Neuronal stem cell (in vitro differentiated cells): Measurements from ENCODE around the gene FAM53A.

Experiments used
- DNase-seq: peaks from one replicate; pipeline ENCODE4 v3.0.0-alpha.2; 2013; ENCODE audit warnings: low spot score
- H2AFZ ChIP-seq: one replicate; pipeline ENCODE4 v1.6.1; 2013; ENCODE audit warnings: mild to moderate bottlenecking, low read length, inconsistent platforms
- H2AK5ac ChIP-seq: 2 replicates; pipeline ENCODE4 v1.6.1; 2013; ENCODE audit warnings: low read depth, mild to moderate bottlenecking, inconsistent platforms, low read length, moderate library complexity, mixed read lengths
- H2BK120ac ChIP-seq: 2 replicates; pipeline ENCODE4 v1.6.1; 2013; ENCODE audit warnings: low read depth, mild to moderate bottlenecking, inconsistent platforms, low read length, moderate library complexity, mixed read lengths
- H2BK12ac ChIP-seq: one replicate; pipeline ENCODE4 v1.6.1; 2013; ENCODE audit warnings: low read length, inconsistent platforms
- H2BK15ac ChIP-seq: 2 replicates; pipeline ENCODE4 v1.6.1; 2013; ENCODE audit warnings: mild to moderate bottlenecking, low read length, inconsistent platforms, mixed read lengths
- H2BK5ac ChIP-seq: one replicate; pipeline ENCODE4 v1.6.1; 2013; ENCODE audit warnings: inconsistent platforms, mild to moderate bottlenecking, low read length, moderate library complexity
- H3K14ac ChIP-seq: one replicate; pipeline ENCODE4 v1.6.1; 2013; ENCODE audit warnings: low read length, inconsistent platforms
- H3K18ac ChIP-seq: 2 replicates; pipeline ENCODE4 v1.6.1; 2013; ENCODE audit warnings: low read length, inconsistent platforms
- H3K23ac ChIP-seq: 2 replicates; pipeline ENCODE4 v1.6.1; 2013; ENCODE audit warnings: low read depth, mild to moderate bottlenecking, mixed read lengths, low read length, inconsistent platforms; ENCODE audit not compliant: poor library complexity
- H3K27ac ChIP-seq: replicated peaks from 3 replicates; pipeline ENCODE4 v1.5.1; 2013; ENCODE audit warnings: low read length, inconsistent platforms
- H3K27me3 ChIP-seq, 3 experiments: 2 replicates each; pipeline ENCODE4 v1.6.1; 2013; ENCODE audit warnings: low read length in 3 of 3, mild to moderate bottlenecking in 2 of 3, inconsistent platforms in 1 of 3, low read depth in 1 of 3, mixed read lengths in 1 of 3, moderate library complexity in 1 of 3; ENCODE audit not compliant: control insufficient read depth in 3 of 3, insufficient read depth in 3 of 3
- H3K36me3 ChIP-seq, 2 donors: replicated peaks in 1 of 2; 2 replicates each; pipeline ENCODE4 v1.6.1; 2013; ENCODE audit warnings: low read length in 2 of 2; ENCODE audit not compliant: control insufficient read depth in 2 of 2, insufficient read depth in 2 of 2
- H3K4ac ChIP-seq: 2 replicates; pipeline ENCODE4 v1.6.1; 2013; ENCODE audit warnings: inconsistent platforms, mild to moderate bottlenecking, low read length, moderate library complexity
- H3K4me1 ChIP-seq, 2 donors: 1 replicate in 1 of 2; 2 replicates in 1 of 2; pipeline ENCODE4 v1.6.1; 2013; ENCODE audit warnings: low read length in 2 of 2, low read depth in 1 of 2; ENCODE audit not compliant: control insufficient read depth in 2 of 2, insufficient read depth in 1 of 2
- H3K4me2 ChIP-seq: one replicate; pipeline ENCODE4 v1.6.1; 2013; ENCODE audit warnings: mild to moderate bottlenecking, low read length, inconsistent platforms; ENCODE audit not compliant: insufficient read depth, poor library complexity, severe bottlenecking
- H3K4me3 ChIP-seq, 2 donors: 2 replicates each; pipeline ENCODE4 v1.5.1; 2013; ENCODE audit warnings: low read length in 2 of 2, mild to moderate bottlenecking in 2 of 2, inconsistent platforms in 1 of 2, moderate library complexity in 1 of 2
- H3K79me1 ChIP-seq: one replicate; pipeline ENCODE4 v1.6.1; 2013; ENCODE audit warnings: low read depth, mild to moderate bottlenecking, inconsistent platforms, low read length, moderate library complexity
- H3K9ac ChIP-seq: one replicate; pipeline ENCODE4 v1.6.1; 2013; ENCODE audit warnings: mild to moderate bottlenecking, low read depth, low read length, inconsistent platforms; ENCODE audit not compliant: poor library complexity
- H3K9me3 ChIP-seq, 2 donors: replicated peaks in 1 of 2; 2 replicates each; pipeline versions ENCODE3 to v1.6.1; 2013; ENCODE audit warnings: low read length in 2 of 2, mild to moderate bottlenecking in 2 of 2, inconsistent platforms in 1 of 2, low read depth in 1 of 2, mixed read lengths in 1 of 2, moderate library complexity in 1 of 2; ENCODE audit not compliant: control insufficient read depth in 2 of 2, insufficient read depth in 1 of 2
- H4K8ac ChIP-seq: one replicate; pipeline ENCODE4 v1.6.1; 2013; ENCODE audit warnings: low read depth, mild to moderate bottlenecking, inconsistent platforms, low read length, moderate library complexity
- H4K91ac ChIP-seq: one replicate; pipeline ENCODE4 v1.6.1; 2013; ENCODE audit warnings: low read length, low read depth, mild to moderate bottlenecking, inconsistent platforms; ENCODE audit not compliant: poor library complexity
- WGBS, 2 donors: extraction: QIAGEN DNeasy Blood & Tissue Kit; methylation state at CpG; one replicate each; pipeline ENCODE4 v1.1.7; 2013; ENCODE audit warnings: missing lambda C conversion rate in 2 of 2, mixed read lengths in 1 of 2; ENCODE audit not compliant: insufficient read length in 2 of 2, insufficient replicate concordance in 1 of 2; ENCODE audit errors: extremely low coverage in 2 of 2; 5-methylcytosine and 5-hydroxymethylcytosine counted together

FAM53A gene

GRCh38 chr4:1658581-1658980, 25.5 kb downstream of the FAM53A start:
- DNase-seq = no peak
- Histone ChIP-seq H3K14ac (peak overlapping the region; percentile 82), H2BK15ac (peak overlapping the region; percentile 37), H3K27ac (no peak overlapping the region), H3K4me2 (no peak overlapping the region), H3K23ac (no peak overlapping the region), H3K18ac (peak overlapping the region; percentile 71), H2BK5ac (peak overlapping the region; percentile 39), H4K8ac (no peak overlapping the region), H3K4me1 (no peaks in the 10 kb centered on the region), H3K9me3 (no peaks in the 10 kb centered on the region), H4K91ac (no peak overlapping the region), H2BK12ac (no peak overlapping the region), H3K27me3 (no peaks in the 10 kb centered on the region), H3K4ac (no peak overlapping the region), H2AK5ac (no peak overlapping the region), H3K4me3 (no peak overlapping the region), H2AFZ (no peak overlapping the region), H3K36me3 (no peaks in the 10 kb centered on the region), H2BK120ac (no peak overlapping the region), H3K9ac (peak overlapping the region; percentile 44), H3K79me1 (no peaks in the 10 kb centered on the region)
- no CpG with 5 or more reads among the region's 12 CpGs for WGBS, 2 donors

DNA sequence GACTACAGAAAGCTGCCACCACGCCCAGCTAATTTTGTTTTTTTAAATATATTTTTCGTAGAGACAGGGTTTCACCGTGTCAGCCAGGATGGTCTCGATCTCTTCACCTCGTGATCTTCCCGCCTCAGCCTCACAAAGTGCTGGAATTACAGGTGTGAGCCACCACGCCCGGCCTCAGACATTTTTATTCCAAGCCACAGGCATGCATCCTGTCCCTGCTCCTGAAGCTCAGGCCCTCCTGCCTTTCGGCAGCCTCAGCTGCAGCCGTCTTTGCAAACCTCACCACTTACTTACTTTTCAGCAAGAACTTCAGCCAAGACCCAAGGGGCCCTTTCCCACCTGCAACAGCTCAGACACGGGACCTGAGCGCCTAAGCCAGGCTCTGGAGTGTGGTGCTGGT, 26.0 kb downstream of the FAM53A start:
- H3K27ac ChIP-seq = no peak overlapping the region
- H4K8ac ChIP-seq = no peak overlapping the region
- no peak overlapping the region for H3K4me3 ChIP-seq

DNA sequence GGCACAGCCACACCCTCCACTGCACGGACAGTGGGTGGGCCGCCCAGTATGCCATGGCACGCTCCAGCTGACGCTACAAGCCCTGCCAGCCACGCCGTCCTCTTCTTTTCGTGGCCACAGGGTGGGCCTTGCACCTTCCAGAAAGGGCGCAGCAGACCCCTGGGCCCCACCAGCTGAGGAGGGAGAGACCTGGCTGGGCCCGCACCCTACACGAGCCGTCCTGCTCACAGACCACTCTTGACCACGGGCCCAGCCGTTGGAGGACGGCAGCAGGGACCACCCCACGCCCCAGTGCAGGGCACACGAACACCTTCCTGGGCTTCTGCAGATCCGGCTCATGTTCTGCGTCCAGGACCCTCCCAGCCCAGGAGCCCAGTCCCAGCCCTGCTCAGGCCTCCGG, 27.1 kb downstream of the FAM53A start:
- Histone ChIP-seq H3K4me2 (no peak overlapping the region), H2BK12ac (no peak overlapping the region), H3K9ac (no peak overlapping the region), H2AK5ac (peak overlapping the region; percentile 70), H3K9me3 (peaks cover 0 to 10% of the 10 kb centered on the region in 2 donors), H3K36me3 (peaks cover 0 to 2% of the 10 kb centered on the region in 2 donors), H2BK120ac (no peak overlapping the region), H3K27me3 (peaks cover 0 to 8% (median 0%) of the 10 kb centered on the region in 3 experiments), H3K79me1 (peaks cover 7% of the 10 kb centered on the region), H3K14ac (peak overlapping the region; percentile 56), H3K4ac (no peak overlapping the region), H3K23ac (peak overlapping the region; percentile 34), H3K18ac (no peak overlapping the region), H4K91ac (no peak overlapping the region), H3K4me1 (peaks cover 0 to 3% of the 10 kb centered on the region in 2 donors), H2BK15ac (no peak overlapping the region), H3K27ac (no peak overlapping the region), H3K4me3 (no peak overlapping the region), H2AFZ (no peak overlapping the region), H4K8ac (no peak overlapping the region), H2BK5ac (peak overlapping the region; percentile 53)
- no peak for DNase-seq
- no CpG with 5 or more reads among the region's 19 CpGs for WGBS, 2 donors

More for the DNA sequence above, 26.0 kb downstream of the FAM53A start:
- Histone ChIP-seq H3K18ac (peak overlapping the region; percentile 71), H2AFZ (no peak overlapping the region), H2BK5ac (no peak overlapping the region), H3K36me3 (no peaks in the 10 kb centered on the region), H3K14ac (peak overlapping the region; percentile 82), H3K9me3 (no peaks in the 10 kb centered on the region), H3K23ac (no peak overlapping the region), H4K91ac (no peak overlapping the region), H3K4me1 (no peaks in the 10 kb centered on the region), H3K4ac (no peak overlapping the region), H3K4me2 (no peak overlapping the region), H2BK12ac (no peak overlapping the region), H2BK15ac (no peak overlapping the region), H2BK120ac (no peak overlapping the region), H3K9ac (no peak overlapping the region), H3K79me1 (peaks cover 2% of the 10 kb centered on the region), H3K27me3 (no peaks in the 10 kb centered on the region), H2AK5ac (no peak overlapping the region)
- WGBS, 2 donors = no CpG with 5 or more reads among the region's 12 CpGs
- no peak for DNase-seq

GRCh38 chr4:1656132-1656531, 28.0 kb downstream of the FAM53A start:
- Histone ChIP-seq H2BK120ac (no peak overlapping the region), H3K9ac (no peak overlapping the region), H3K79me1 (peaks cover 7% of the 10 kb centered on the region), H2BK15ac (no peak overlapping the region), H2BK12ac (no peak overlapping the region), H3K36me3 (peaks cover 0 to 2% of the 10 kb centered on the region in 2 donors), H3K27ac (no peak overlapping the region), H3K18ac (no peak overlapping the region), H4K8ac (no peak overlapping the region), H3K4me3 (no peak overlapping the region), H3K9me3 (peaks cover 0 to 12% of the 10 kb centered on the region in 2 donors), H2AK5ac (peak overlapping the region; percentile 8), H3K4ac (no peak overlapping the region), H3K14ac (no peak overlapping the region), H3K4me1 (peaks cover 0 to 4% of the 10 kb centered on the region in 2 donors), H3K27me3 (peaks cover 0 to 8% (median 0%) of the 10 kb centered on the region in 3 experiments), H3K4me2 (no peak overlapping the region), H3K23ac (peak overlapping the region; percentile 34), H4K91ac (no peak overlapping the region), H2BK5ac (peak overlapping the region; percentile 42), H2AFZ (no peak overlapping the region)
- WGBS, 2 donors = no CpG with 5 or more reads among the region's 5 CpGs
- no peak for DNase-seq
